A172 (cell line): ENCODE measurements around the gene ISLR2. TPM values are rescaled to one million over a fixed set of nuclear protein-coding genes. Genes with fewer than 3 reads are reported as not detected.

Experiments used
- DNase-seq: peaks from one replicate; pipeline ENCODE4 v3.0.0-alpha.2; 2015; ENCODE audit warnings: low spot score
- total RNA-seq: library from RNA; depleted of rRNA; stranded (reverse); fragments of >200 nt; shearing (Covaris generic); gene quantifications from 2 replicates; pipeline ENCODE4 v1.2.3, GENCODE V29; 2014; rRNA removed

ISLR2 gene
- total RNA-seq, 1 experiment from 2014 or later, result not detected

GRCh38 chr15:74176262-74177214 lies 46.2 kb downstream of the ISLR2 start:
- DNase-seq, result no peak

- no peak for DNase-seq
Measured at GRCh38 chr15:74178326-74179100, 48.1 kb downstream of the ISLR2 start.

GRCh38 chr15:74179101-74179841 lies 48.9 kb downstream of the ISLR2 start:
- DNase-seq, result peak; percentile 94

- DNase-seq, result peak; percentile 57
Measured at GRCh38 chr15:74179983-74180880, 49.8 kb downstream of the ISLR2 start.

GRCh38 chr15:74180881-74181602 lies 50.7 kb downstream of the ISLR2 start:
- no peak for DNase-seq

- no peak for DNase-seq
Measured at GRCh38 chr15:74182131-74182530, 51.7 kb downstream of the ISLR2 start.

GRCh38 chr15:74184582-74185091 lies 54.3 kb downstream of the ISLR2 start:
- no peak for DNase-seq

- no peak for DNase-seq
Measured at GRCh38 chr15:74185710-74186348, 55.4 kb downstream of the ISLR2 start.

Other genes with a start within 250 kb of the ISLR2 start
- gene LOXL1, start 204.1 kb upstream of the ISLR2 start, total RNA-seq, result 91.0 and 92.8 TPM in 2 replicates
- gene STOML1, start 138.3 kb upstream of the ISLR2 start, total RNA-seq, result 14.6 and 26.8 TPM in 2 replicates
- gene PML, start 135.9 kb upstream of the ISLR2 start, total RNA-seq, result 59.9 and 61.1 TPM in 2 replicates
- not detected in 2 replicates for gene GOLGA6A, start 48.0 kb upstream of the ISLR2 start, total RNA-seq
- 0.41 and 0.53 TPM in 2 replicates for gene ISLR, start 43.1 kb downstream of the ISLR2 start, total RNA-seq
- 2.0 and 3.0 TPM in 2 replicates for gene STRA6, start 72.2 kb downstream of the ISLR2 start, total RNA-seq
- gene CCDC33, start 105.7 kb downstream of the ISLR2 start, total RNA-seq, result 0.24 TPM in 1 of 2 replicates, not detected in the other
- gene CYP11A1, start 237.1 kb downstream of the ISLR2 start, total RNA-seq, result 1.2 TPM in 1 of 2 replicates, not detected in the other